ENCODE results near the gene HNRNPR.

DNA sequence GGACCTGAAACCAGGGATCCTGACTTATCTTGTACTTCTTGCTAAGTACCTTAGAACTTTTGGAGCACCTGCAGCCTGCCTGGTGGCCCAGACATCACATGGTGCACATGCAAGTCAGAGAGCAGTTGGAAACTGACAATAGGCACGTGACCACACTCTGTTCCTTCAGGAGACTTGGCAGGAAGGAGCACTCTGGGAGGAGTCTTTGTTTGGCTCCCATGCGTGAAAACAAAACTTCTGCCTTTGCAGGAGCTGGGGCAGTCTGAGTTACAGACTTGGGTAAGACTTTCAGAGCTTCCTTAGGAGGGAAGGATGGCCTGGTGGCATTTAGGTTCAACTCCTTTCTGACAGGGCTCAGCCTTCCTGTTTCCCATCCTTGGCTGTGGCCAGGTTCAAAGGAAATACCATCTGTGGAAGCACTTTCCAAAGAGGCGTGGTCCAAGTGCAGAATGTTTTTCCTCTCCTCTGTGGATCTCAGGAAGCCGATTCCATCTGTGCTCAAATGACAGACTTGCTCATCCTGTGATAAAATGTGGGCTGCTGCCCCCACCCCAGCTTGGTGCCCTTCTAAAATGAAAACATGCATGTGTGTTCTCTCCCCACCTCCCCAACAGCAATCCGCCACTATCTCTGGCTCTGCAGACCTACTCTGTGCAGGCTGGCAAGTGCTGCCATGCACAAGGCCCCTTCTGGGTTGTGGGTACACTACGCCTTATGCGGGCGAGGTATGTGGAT lies 39.7 kb upstream of the HNRNPR start:
- no peak for TF ChIP-seq CTCF (IDR thresholded peaks at IDR 0.05; ENCODE audit: insufficient read depth, low read length, poor library complexity, severe bottlenecking)
- no peak for TF ChIP-seq EZH2phosphoT487 (conservative IDR thresholded peaks at IDR 0.05; ENCODE audit: low read length)
